SK-N-SH treated with all-trans-retinoic acid at 6 μM for 48 hours (cell line): Measurements from ENCODE around the gene C14orf180.

Experiments
- ATAC-seq: fragments of 200-7000 bp; cut with Tn5 transposase; 3 replicates; pipeline ENCODE4 v1.9.1; 2020; ENCODE audit warnings: mild to moderate bottlenecking, moderate library complexity
- ARNTL ChIP-seq: fragments of 450-650 bp; formaldehyde crosslinking; IDR thresholded peaks from 2 replicates; pipeline ENCODE4 v1.5.0; 2020; ENCODE audit warnings: low read depth, mild to moderate bottlenecking, moderate library complexity, borderline replicate concordance
- BACH2 ChIP-seq: fragments of 250-450 bp; sonication (Bioruptor Pico); IDR thresholded peaks from 2 replicates; pipeline ENCODE4 v1.9.0; 2021; ENCODE audit warnings: mild to moderate bottlenecking, borderline replicate concordance
- CSDC2 ChIP-seq: fragments of 250-450 bp; sonication (Bioruptor Pico); IDR thresholded peaks from 2 replicates; pipeline ENCODE4 v1.5.0; 2020; ENCODE audit warnings: mild to moderate bottlenecking, moderate library complexity
- ESRRG ChIP-seq: fragments of 250-450 bp; sonication (Bioruptor Pico); IDR thresholded peaks from 2 replicates; pipeline ENCODE4 v1.6.1; 2021; ENCODE audit warnings: mild to moderate bottlenecking
- GLIS3 ChIP-seq: fragments of 250-450 bp; sonication (Bioruptor Pico); IDR thresholded peaks from 2 replicates; pipeline ENCODE4 v1.5.0; 2020; ENCODE audit warnings: mild to moderate bottlenecking, moderate library complexity
- ISL1 ChIP-seq: fragments of 250-450 bp; sonication (Bioruptor Pico); IDR thresholded peaks from 2 replicates; pipeline ENCODE4 v2.1.2; 2022; ENCODE audit warnings: mild to moderate bottlenecking, moderate library complexity
- OSR1 ChIP-seq: fragments of 250-450 bp; sonication (Bioruptor Pico); IDR thresholded peaks from 2 replicates; pipeline ENCODE4 v1.8.0; 2022; ENCODE audit warnings: moderate library complexity, mild to moderate bottlenecking, inconsistent platforms
- PPARA ChIP-seq: fragments of 250-450 bp; sonication (Bioruptor Pico); IDR thresholded peaks from 2 replicates; pipeline ENCODE4 v1.5.0; 2020; ENCODE audit warnings: mild to moderate bottlenecking, borderline replicate concordance
- RARB ChIP-seq: fragments of 250-450 bp; sonication (Bioruptor Pico); IDR thresholded peaks from 2 replicates; pipeline ENCODE4 v1.8.0; 2021; ENCODE audit warnings: mild to moderate bottlenecking, moderate library complexity
- SNAI2 ChIP-seq: fragments of 250-450 bp; sonication (Bioruptor Pico); IDR thresholded peaks from 2 replicates; pipeline ENCODE4 v1.5.0; 2020; ENCODE audit warnings: mild to moderate bottlenecking, moderate library complexity
- TCF4 ChIP-seq: fragments of 250-450 bp; sonication (Bioruptor Pico); IDR thresholded peaks from 2 replicates; pipeline ENCODE4 v1.8.0; 2021; ENCODE audit warnings: mild to moderate bottlenecking, moderate library complexity, borderline replicate concordance
- TOX ChIP-seq: fragments of 250-450 bp; sonication (Bioruptor Pico); IDR thresholded peaks from 2 replicates; pipeline ENCODE4 v1.8.0; 2021; ENCODE audit warnings: mild to moderate bottlenecking, moderate library complexity, borderline replicate concordance
- ZC3H10 ChIP-seq: fragments of 250-450 bp; sonication (Bioruptor Pico); IDR thresholded peaks from 2 replicates; pipeline ENCODE4 v1.5.1; 2021; ENCODE audit warnings: mild to moderate bottlenecking, moderate library complexity
- ZFP3 ChIP-seq: fragments of 250-450 bp; sonication (Bioruptor Pico); IDR thresholded peaks from 2 replicates; pipeline ENCODE4 v1.5.0; 2020; ENCODE audit warnings: mild to moderate bottlenecking, moderate library complexity
- ZFP30 ChIP-seq: fragments of 450-650 bp; formaldehyde crosslinking; IDR thresholded peaks from 2 replicates; pipeline ENCODE4 v1.5.0; 2022; ENCODE audit warnings: mild to moderate bottlenecking, moderate library complexity
- ZNF565 ChIP-seq: fragments of 450-650 bp; formaldehyde crosslinking; conservative IDR thresholded peaks from 2 replicates; pipeline ENCODE4 v1.5.0; 2020; ENCODE audit warnings: low read depth, mild to moderate bottlenecking, moderate library complexity
- ZNF8 ChIP-seq: fragments of 450-650 bp; formaldehyde crosslinking; IDR thresholded peaks from 2 replicates; pipeline ENCODE4 v1.5.0; 2020; ENCODE audit warnings: mild to moderate bottlenecking, moderate library complexity
- TF ChIP-seq, protein P1 (sequence below): fragments of 250-450 bp; sonication (Bioruptor Pico); IDR thresholded peaks from 2 replicates; pipeline ENCODE4 v1.8.0; 2020; ENCODE audit warnings: mild to moderate bottlenecking, moderate library complexity, borderline replicate concordance
- TF ChIP-seq, protein P2 (sequence below): fragments of 250-450 bp; sonication (Bioruptor Pico); IDR thresholded peaks from 2 replicates; pipeline ENCODE4 v1.5.0; 2020; ENCODE audit warnings: mild to moderate bottlenecking, moderate library complexity
- TF ChIP-seq, protein P3 (sequence below): fragments of 250-450 bp; sonication (Bioruptor Pico); IDR thresholded peaks from 2 replicates; pipeline ENCODE4 v1.5.1; 2020; ENCODE audit warnings: low read depth, mild to moderate bottlenecking, moderate library complexity

The C14orf180 gene

DNA sequence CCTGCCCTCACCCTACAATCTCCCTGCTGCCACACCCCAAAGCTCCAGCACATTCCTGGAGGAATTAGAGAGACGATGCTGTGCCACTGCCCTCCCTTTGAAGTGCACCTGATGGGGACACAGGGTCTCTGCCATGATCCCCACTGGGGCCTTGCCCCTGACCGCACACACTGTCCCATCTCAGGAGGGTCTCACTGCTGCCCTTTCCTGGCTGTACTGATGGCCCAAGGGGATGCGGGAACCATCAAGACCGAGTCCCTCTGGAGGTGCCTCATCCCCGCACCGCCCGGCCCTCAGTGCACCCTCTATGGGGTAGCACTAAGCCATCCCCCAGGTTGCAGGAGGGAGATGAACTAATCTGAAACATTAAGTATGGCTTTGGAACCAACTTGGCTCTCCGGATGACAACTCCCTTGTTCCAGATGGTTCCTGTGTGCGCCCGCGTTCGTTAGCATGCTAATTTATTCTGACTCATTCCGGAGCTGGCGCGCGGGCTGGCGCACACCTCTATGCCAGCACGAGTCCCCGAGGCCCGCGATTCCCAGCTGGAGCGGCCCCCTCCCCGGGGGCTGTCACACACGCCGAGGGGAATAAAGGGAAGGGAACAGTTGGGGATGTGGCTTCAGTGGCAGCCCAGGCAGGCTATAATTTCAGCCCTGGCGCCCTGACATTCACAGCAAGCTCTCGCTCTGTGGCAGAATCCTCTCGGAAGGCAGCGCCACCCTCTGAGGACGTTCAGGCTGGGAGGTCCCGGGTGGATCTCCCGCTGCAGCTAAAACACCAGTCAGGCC, 34.2 kb upstream of the C14orf180 start:
- ATAC-seq = no peak

DNA sequence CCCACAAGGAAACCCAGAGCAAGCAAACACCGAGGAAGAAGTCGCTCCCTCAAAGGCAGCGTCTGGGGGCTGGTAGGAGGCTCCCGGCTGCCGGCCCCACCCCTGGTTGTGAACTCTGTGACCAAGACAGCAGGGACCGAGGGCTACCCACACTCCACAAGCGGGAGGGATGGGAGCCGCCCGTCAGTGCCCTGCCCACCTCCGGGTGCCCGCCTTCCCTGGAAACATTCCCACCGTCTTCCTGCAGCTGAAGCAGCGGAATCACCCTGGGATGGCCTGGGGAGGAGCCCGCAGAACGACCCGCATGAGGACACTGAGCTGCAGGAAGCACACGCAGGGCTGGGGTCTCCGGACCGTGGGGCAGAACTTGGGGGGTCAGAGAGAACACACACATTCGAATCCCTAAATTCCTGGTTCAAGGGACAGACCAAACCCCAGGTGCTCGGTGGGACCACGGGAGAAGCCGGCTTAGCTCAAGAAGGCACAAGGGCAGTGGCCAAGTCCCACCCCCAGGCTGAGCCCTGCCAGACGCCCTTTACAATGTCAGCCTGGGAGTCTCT, 33.5 kb upstream of the C14orf180 start:
- TF ChIP-seq GLIS3 (CRISPR knock-in tag) (no peak), RARB (CRISPR knock-in tag) (no peak), ISL1 (CRISPR knock-in tag) (no peak), BACH2 (CRISPR knock-in tag) (no peak), ESRRG (CRISPR knock-in tag) (no peak), ZFP30 (CRISPR knock-in tag) (no peak), SNAI2 (CRISPR knock-in tag) (no peak), ZNF565 (CRISPR knock-in tag) (no peak), ZNF8 (CRISPR knock-in tag) (no peak)
- TF ChIP-seq, protein P1, sequence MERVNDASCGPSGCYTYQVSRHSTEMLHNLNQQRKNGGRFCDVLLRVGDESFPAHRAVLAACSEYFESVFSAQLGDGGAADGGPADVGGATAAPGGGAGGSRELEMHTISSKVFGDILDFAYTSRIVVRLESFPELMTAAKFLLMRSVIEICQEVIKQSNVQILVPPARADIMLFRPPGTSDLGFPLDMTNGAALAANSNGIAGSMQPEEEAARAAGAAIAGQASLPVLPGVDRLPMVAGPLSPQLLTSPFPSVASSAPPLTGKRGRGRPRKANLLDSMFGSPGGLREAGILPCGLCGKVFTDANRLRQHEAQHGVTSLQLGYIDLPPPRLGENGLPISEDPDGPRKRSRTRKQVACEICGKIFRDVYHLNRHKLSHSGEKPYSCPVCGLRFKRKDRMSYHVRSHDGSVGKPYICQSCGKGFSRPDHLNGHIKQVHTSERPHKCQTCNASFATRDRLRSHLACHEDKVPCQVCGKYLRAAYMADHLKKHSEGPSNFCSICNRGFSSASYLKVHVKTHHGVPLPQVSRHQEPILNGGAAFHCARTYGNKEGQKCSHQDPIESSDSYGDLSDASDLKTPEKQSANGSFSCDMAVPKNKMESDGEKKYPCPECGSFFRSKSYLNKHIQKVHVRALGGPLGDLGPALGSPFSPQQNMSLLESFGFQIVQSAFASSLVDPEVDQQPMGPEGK (CRISPR knock-in tag) = no peak
- TF ChIP-seq, protein P2, sequence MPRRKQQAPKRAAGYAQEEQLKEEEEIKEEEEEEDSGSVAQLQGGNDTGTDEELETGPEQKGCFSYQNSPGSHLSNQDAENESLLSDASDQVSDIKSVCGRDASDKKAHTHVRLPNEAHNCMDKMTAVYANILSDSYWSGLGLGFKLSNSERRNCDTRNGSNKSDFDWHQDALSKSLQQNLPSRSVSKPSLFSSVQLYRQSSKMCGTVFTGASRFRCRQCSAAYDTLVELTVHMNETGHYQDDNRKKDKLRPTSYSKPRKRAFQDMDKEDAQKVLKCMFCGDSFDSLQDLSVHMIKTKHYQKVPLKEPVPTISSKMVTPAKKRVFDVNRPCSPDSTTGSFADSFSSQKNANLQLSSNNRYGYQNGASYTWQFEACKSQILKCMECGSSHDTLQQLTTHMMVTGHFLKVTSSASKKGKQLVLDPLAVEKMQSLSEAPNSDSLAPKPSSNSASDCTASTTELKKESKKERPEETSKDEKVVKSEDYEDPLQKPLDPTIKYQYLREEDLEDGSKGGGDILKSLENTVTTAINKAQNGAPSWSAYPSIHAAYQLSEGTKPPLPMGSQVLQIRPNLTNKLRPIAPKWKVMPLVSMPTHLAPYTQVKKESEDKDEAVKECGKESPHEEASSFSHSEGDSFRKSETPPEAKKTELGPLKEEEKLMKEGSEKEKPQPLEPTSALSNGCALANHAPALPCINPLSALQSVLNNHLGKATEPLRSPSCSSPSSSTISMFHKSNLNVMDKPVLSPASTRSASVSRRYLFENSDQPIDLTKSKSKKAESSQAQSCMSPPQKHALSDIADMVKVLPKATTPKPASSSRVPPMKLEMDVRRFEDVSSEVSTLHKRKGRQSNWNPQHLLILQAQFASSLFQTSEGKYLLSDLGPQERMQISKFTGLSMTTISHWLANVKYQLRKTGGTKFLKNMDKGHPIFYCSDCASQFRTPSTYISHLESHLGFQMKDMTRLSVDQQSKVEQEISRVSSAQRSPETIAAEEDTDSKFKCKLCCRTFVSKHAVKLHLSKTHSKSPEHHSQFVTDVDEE (CRISPR knock-in tag) = no peak
- TF ChIP-seq, protein P3, sequence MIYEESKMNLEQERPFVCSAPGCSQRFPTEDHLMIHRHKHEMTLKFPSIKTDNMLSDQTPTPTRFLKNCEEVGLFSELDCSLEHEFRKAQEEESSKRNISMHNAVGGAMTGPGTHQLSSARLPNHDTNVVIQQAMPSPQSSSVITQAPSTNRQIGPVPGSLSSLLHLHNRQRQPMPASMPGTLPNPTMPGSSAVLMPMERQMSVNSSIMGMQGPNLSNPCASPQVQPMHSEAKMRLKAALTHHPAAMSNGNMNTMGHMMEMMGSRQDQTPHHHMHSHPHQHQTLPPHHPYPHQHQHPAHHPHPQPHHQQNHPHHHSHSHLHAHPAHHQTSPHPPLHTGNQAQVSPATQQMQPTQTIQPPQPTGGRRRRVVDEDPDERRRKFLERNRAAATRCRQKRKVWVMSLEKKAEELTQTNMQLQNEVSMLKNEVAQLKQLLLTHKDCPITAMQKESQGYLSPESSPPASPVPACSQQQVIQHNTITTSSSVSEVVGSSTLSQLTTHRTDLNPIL (CRISPR knock-in tag) = no peak

More for the DNA sequence above, 34.2 kb upstream of the C14orf180 start:
- TF ChIP-seq PPARA (CRISPR knock-in tag) (no peak), CSDC2 (CRISPR knock-in tag) (no peak), ARNTL (CRISPR knock-in tag) (no peak), TOX (CRISPR knock-in tag) (no peak), ZNF8 (CRISPR knock-in tag) (no peak), BACH2 (CRISPR knock-in tag) (no peak), ISL1 (CRISPR knock-in tag) (no peak), TCF4 (no peak), SNAI2 (CRISPR knock-in tag) (no peak), OSR1 (CRISPR knock-in tag) (no peak), GLIS3 (CRISPR knock-in tag) (no peak)
- TF ChIP-seq, protein P1 (CRISPR knock-in tag) = no peak

DNA sequence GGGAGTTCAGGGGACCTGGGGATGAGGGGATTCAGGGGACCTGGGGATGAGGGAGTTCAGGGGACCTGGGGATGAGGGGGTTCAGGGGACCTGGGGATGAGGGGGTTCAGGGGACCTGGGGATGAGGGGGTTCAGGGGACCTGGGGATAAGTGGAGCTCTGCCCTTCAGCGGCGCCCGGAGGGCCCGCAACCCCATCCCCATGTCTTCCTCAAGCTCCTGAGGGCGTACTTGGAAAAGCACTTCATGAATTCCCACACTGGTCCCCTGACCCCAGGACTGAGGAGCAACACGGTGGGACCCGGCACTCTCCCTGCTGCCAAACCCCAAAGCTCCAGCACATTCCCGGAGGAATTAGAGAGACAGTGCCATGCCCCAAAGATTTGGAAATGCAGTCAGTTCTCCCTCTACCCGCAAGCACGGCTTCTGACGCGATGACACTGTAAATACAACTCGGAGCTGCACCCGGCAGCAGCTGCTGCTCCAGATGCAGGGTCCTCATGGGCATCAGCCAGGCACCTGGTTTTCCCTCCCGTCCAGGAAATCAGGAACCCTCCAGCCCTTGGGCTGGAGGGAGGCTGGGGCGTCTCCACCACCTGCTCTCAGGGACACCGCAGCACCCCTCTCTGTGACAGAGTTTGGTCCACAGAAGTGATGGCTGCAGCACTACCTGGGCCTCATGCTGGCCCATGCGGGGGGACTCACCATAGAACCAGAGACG, 32.8 kb upstream of the C14orf180 start:
- ATAC-seq = no peak
- TF ChIP-seq ZFP3 = no peak
- no peak for TF ChIP-seq ISL1 (CRISPR knock-in tag)
- no peak for TF ChIP-seq PPARA (CRISPR knock-in tag)
- TF ChIP-seq ZNF565 (CRISPR knock-in tag) = no peak
- no peak for TF ChIP-seq ARNTL (CRISPR knock-in tag)
- no peak for TF ChIP-seq ZFP30 (CRISPR knock-in tag)
- no peak for TF ChIP-seq CSDC2 (CRISPR knock-in tag)
- TF ChIP-seq ZC3H10 = no peak
- no peak for TF ChIP-seq ZNF8 (CRISPR knock-in tag)
- TF ChIP-seq, protein P3 (CRISPR knock-in tag) = no peak

More for the DNA sequence above, 33.5 kb upstream of the C14orf180 start:
- no peak for ATAC-seq
